NCI-H446 treated with DMSO at 0.1 percent for 48 hours (cell line): ENCODE results near the gene IL10RA.

Source experiments
- DNase-seq: peaks from one replicate; lab custom pipeline; 2025; lab: John Stamatoyannopoulos, UW

Gene IL10RA

GRCh38 chr11:117992620-117993019 is 6.4 kb downstream of the IL10RA start:
- no peak for DNase-seq

- no peak for DNase-seq
Measured at GRCh38 chr11:117993988-117994745, 8.0 kb downstream of the IL10RA start.

GRCh38 chr11:117995472-117995871 is 9.3 kb downstream of the IL10RA start:
- DNase-seq, result no peak

DNA sequence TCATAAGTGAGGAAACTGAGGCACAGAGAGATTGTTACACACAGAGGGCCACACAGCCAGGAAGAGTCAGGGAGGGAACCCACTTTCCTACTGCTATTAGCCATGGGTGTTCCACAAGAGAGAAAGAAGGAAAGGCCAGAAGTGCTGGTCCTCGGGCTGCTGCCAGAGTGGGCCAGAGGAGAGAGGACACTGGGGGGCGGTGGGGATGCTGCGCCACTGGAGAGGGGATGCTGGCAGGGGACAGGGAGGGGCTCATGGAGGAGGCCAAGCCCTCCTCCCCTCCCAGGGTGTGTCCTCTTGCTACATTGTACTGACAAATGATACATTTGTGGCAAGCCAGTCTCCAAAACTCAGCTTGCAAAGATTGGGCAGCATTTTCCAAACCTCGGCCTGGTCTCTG is 9.9 kb downstream of the IL10RA start:
- no peak for DNase-seq

- no peak for DNase-seq
Measured at GRCh38 chr11:117997406-117997805, 11.2 kb downstream of the IL10RA start.

- DNase-seq, result no peak
Measured at GRCh38 chr11:117997823-117998579, 11.8 kb downstream of the IL10RA start.

GRCh38 chr11:117998664-117999353 is 12.6 kb downstream of the IL10RA start:
- no peak for DNase-seq

GRCh38 chr11:117999354-117999993 is 13.3 kb downstream of the IL10RA start:
- DNase-seq, result no peak

GRCh38 chr11:118000067-118000849 is 14.1 kb downstream of the IL10RA start:
- DNase-seq, result no peak

- DNase-seq, result no peak
Measured at GRCh38 chr11:118000850-118001228, 14.6 kb downstream of the IL10RA start.

GRCh38 chr11:118001494-118001971 is 15.3 kb downstream of the IL10RA start:
- no peak for DNase-seq

DNA sequence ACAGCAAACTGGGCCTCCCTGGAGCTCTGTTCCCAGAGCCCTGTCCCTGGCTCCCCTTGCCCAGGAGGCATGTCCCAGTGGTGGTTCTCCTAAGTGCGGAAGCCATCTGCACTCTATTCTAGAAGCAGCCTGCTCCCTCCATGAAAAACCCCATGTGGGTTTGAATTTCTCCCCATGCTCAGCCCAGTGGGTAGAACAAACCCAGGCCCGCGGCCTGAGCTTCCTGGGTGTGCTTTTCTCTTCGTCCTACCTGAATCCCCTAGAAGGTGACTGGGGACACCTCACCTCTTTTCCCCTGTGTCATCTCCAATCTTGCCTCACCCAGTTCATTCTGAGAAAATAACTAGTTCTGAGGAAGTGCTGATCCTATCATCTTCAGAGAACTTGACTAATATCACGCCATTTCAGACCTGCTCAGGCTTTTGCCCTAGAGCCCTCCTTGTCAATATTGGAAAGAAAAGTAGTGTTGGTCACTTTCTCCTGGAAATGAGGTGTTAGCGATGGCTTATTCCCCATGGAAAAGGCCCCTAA is 15.9 kb downstream of the IL10RA start:
- no peak for DNase-seq

- no peak for DNase-seq
Measured at GRCh38 chr11:118002541-118003423, 16.6 kb downstream of the IL10RA start.

- DNase-seq, result no peak
Measured at GRCh38 chr11:118003456-118003855, 17.3 kb downstream of the IL10RA start.

DNA sequence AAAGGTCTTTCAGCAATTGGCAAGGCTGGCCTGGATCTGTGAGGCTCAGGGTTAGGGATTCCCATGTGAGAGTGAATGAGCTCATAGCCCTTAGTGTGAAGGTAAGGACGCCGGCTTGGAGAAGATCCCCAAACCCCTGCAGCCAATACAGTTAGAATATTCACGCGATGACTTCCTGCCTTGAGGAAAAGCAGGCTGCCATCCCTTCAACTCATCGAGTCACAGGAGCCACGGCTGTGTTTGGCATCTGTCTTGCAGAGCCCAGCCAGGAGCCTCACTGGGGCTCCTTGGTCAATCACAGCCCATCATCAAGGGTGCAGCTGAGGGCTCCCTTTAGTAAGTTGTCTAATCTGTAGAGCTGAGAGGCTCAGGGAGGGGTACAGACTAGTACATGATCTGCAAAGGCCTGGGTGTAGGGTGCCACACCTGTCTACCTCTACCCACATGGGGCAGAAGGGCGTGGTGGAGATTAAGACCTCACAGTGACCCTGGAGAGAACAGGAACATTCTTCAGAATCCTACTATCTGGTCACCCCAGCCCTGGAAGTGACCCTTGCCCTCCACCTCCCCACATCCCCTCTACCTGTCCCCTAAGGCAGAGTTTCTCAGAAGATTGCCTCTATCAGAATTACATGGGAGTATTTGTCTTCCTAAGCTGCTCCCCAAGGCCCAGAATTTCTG is 18.5 kb downstream of the IL10RA start:
- DNase-seq, result no peak

DNA sequence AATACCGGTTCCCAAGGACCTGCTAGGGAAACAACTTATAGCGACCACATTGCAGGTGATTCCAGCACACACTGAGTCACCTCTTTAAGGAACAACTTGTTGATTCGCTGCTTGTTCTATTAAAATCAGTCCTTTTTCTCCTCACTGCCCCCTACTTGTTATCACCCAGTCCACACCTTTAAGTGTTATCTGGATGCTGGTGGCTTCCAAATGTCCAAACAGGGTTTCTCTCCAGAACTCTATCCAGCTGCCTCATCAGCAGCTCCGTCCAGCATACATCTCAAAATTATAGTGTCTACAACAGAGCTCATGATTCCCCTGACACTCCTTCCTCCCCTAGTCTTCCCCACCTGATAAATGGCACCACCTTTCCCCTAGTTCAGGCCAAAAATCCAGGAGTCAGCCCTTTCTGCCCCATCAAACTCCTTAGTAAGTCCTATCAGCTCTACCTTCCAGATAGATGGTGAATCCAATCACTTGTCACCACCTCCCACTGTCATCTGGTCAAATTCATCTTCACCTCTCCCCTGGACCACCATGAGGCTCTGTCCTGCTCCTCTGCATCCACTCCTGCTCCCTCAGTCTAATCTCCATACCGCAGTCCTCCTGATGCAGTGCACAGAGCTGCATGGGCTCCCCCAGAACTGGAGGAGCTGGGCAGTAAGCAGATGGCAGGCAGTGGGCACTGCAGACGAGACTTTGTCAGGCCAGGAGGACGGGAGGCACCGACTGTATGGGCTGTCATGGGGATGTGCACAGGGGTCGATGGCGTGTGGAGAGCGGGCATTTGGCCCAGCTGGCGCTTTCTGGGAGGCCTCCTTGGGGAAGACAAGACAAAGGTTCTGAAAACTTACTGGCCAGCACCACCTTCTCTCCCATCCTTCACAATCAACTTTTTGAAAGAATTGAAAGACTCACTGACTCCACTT is 19.3 kb downstream of the IL10RA start:
- no peak for DNase-seq

- DNase-seq, result no peak
Measured at GRCh38 chr11:118006153-118006534, 19.9 kb downstream of the IL10RA start.

DNA sequence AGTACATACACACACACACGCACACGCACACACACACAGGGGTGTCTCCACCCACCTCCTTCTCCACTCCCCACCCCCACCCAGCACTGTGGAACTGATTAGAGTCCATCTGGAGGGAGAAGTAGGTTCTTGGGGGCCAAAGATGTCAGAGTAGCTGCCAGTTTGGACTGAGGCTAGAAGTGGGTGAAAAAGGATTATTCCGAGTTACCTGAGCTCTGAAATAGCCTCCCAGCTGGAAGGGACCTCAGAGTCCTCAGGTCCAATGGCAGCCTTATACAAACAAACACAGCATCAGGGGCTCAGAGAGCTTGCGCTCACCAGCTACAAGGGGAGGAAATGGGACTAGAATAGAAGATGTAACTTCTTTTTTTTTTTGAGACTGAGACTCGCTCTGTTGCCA is 20.8 kb downstream of the IL10RA start:
- DNase-seq, result no peak
